Left lung (tissue), 10 donors: ENCODE data around the gene KRTAP10-7. TPM values are rescaled to one million over a fixed set of nuclear protein-coding genes. Genes with fewer than 3 reads are reported as not detected.
"Not testable (repeated sequence)": the region's sequence is repeated elsewhere in the genome, so short reads cannot be mapped to it uniquely, and the experiment has no call there.

ENCODE experiments used
- ATAC-seq: fragments of 200-7000 bp; cut with Tn5 transposase; one replicate; pipeline ENCODE4 v1.9.1; 2020; ENCODE audit warnings: moderate library complexity
- DNase-seq, 4 donors: peaks; one replicate each; pipeline ENCODE4 v3.0.0-alpha.2; 2013 to 2020
- H3K27ac ChIP-seq, 2 donors: fragments of 200-600 bp; sonication (generic) in 1 of 2; one replicate each; pipeline versions ENCODE4 v1.5.0 to v1.8.0; 2020 to 2021
- H3K27me3 ChIP-seq, 2 donors: fragments of 200-600 bp; sonication (generic) in 1 of 2; one replicate each; pipeline versions ENCODE4 v1.5.0 to v1.8.0; 2020 to 2021
- H3K36me3 ChIP-seq, 2 donors: fragments of 200-600 bp; sonication (generic) in 1 of 2; one replicate each; pipeline versions ENCODE4 v1.5.0 to v1.8.0; 2020 to 2021
- H3K4me1 ChIP-seq, 2 donors: fragments of 200-600 bp; one replicate each; pipeline ENCODE4 v1.8.0; 2021
- H3K4me3 ChIP-seq, 2 donors: fragments of 200-600 bp; sonication (generic) in 1 of 2; one replicate each; pipeline versions ENCODE4 v1.5.0 to v1.8.0; 2020 to 2021; ENCODE audit warnings: mild to moderate bottlenecking in 1 of 2
- H3K9me3 ChIP-seq, 2 donors: fragments of 200-600 bp; sonication (generic) in 1 of 2; one replicate each; pipeline versions ENCODE4 v1.5.0 to v1.8.0; 2020 to 2021
- intact Hi-C, 2 donors: fragments of 100-400 bp; cut with DNase I; formaldehyde crosslinking; loops; one replicate each; pipeline versions ENCODE4 v1.11.2 to v1.14.2; 2022
- polyA plus RNA-seq, 6 donors: library from polyadenylated mRNA; unstranded; fragments of 120-200 nt; gene quantifications; one replicate each; pipeline ENCODE4 v1.2.1, GENCODE V29; 2013; ENCODE audit not compliant: insufficient read length in 6 of 6
- total RNA-seq, 2 donors: library from RNA; stranded (reverse); fragmentation: NEBNext Ultra II Directional; extraction: Animal tissue kit (Norgen Biotek cat#: 25700); gene quantifications; one replicate each; pipeline ENCODE4 v1.2.1, GENCODE V29; 2021
- TF ChIP-seq, protein P1 (sequence below), 2 donors: fragments of 200-600 bp; sonication (generic) in 1 of 2; IDR thresholded peaks; one replicate each; pipeline versions ENCODE4 v1.5.0 to v1.8.0; 2021; ENCODE audit warnings: antibody characterized with exemption in 2 of 2
- donor health status: DM: no; HTN: yes; CAD: no.
- donor health status: DM: no; HTN: no; CAD: no.

Gene KRTAP10-7
- total and polyA plus RNA-seq, 8 donors = not detected

DNA sequence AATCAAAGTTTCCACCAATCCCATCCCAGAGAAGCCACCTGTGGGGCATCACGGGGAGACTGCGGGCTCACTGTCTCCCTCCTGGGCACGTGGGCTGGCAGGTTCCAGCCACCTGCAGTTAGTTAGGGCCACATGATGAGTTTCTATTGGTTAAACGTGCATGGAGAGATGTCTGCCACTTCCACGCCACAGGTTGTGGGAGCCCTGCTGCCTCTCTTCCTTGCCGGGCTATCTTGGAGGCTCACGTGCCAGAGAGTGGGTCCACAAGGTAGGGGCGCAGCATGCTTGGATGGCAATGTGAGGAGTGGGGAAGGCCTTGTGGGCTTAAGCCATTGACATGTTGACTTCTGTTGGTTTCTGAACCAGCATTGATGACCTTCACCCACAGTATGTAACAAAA, 3.5 kb downstream of the KRTAP10-7 start:
- DNase-seq (no peak), ATAC-seq (no peak)
- intact Hi-C loops = no loop called here
- TF ChIP-seq, protein P1, sequence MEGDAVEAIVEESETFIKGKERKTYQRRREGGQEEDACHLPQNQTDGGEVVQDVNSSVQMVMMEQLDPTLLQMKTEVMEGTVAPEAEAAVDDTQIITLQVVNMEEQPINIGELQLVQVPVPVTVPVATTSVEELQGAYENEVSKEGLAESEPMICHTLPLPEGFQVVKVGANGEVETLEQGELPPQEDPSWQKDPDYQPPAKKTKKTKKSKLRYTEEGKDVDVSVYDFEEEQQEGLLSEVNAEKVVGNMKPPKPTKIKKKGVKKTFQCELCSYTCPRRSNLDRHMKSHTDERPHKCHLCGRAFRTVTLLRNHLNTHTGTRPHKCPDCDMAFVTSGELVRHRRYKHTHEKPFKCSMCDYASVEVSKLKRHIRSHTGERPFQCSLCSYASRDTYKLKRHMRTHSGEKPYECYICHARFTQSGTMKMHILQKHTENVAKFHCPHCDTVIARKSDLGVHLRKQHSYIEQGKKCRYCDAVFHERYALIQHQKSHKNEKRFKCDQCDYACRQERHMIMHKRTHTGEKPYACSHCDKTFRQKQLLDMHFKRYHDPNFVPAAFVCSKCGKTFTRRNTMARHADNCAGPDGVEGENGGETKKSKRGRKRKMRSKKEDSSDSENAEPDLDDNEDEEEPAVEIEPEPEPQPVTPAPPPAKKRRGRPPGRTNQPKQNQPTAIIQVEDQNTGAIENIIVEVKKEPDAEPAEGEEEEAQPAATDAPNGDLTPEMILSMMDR (IDR thresholded peaks at IDR 0.05) = no peak
- H3K4me3 ChIP-seq = no peak overlapping the region
- H3K27ac ChIP-seq = no peak overlapping the region
- peaks cover 0 to 2% of the 10 kb centered on the region in 2 donors for H3K9me3 ChIP-seq
- no peaks in the 10 kb centered on the region for H3K36me3 ChIP-seq
- H3K27me3 ChIP-seq = peaks cover 0 to 46% of the 10 kb centered on the region in 2 donors
- no peaks in the 10 kb centered on the region for H3K4me1 ChIP-seq

DNA sequence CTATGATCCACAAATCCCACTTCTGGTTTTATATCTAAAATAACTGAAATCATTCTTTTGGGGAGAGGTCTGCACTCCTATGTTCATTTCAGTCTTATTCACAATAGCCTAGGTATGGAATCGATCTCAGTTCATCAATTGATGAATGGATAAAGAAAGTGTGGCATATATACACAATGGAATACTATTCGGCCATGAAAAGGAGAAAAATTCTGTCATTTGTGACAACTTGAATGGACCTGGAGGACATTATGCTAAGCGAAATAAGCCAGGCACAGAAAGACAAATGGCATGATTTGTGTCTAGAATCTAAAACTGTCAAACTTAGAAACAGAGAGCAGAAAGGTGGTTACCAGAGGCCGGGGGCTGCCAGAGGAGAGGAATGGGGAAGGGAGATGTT, 6.1 kb downstream of the KRTAP10-7 start:
- Histone ChIP-seq H3K4me1 (no peaks in the 10 kb centered on the region), H3K36me3 (no peaks in the 10 kb centered on the region), H3K4me3 (no peak overlapping the region), H3K27ac (no peak overlapping the region), H3K27me3 (peaks cover 0 to 22% of the 10 kb centered on the region in 2 donors), H3K9me3 (peaks cover 0 to 23% of the 10 kb centered on the region in 2 donors)
- TF ChIP-seq, protein P1 (IDR thresholded peaks at IDR 0.05) = no peak
- ATAC-seq = no peak
- intact Hi-C loops = no loop called here
- no peak for DNase-seq

DNA sequence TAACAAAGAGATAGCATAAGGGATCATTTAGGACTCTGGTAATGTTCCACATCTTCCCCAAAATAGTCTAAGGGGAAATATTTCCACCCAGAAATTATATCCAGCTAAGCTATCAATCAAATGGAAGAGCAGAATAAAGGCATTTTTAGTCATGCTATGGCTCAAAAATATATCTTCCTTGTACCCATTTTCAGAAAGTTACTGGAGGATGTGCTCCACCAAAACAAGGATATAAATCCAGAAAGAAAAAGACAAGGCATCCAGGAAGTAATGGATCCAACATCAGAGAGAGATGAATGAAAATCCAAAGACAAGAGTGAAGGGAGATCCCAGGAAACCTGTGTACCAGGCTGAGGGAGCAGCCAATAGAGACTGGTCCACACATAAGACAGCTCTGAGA, 8.8 kb downstream of the KRTAP10-7 start:
- intact Hi-C loops = no loop called here
- no peaks in the 10 kb centered on the region for H3K4me1 ChIP-seq
- H3K27ac ChIP-seq = no peak overlapping the region
- TF ChIP-seq, protein P1 (IDR thresholded peaks at IDR 0.05) = no peak
- H3K27me3 ChIP-seq = peaks cover 0 to 15% of the 10 kb centered on the region in 2 donors
- ATAC-seq = no peak
- no peak for DNase-seq
- no peak overlapping the region for H3K4me3 ChIP-seq
- H3K36me3 ChIP-seq = no peaks in the 10 kb centered on the region
- H3K9me3 ChIP-seq = peaks cover 0 to 30% of the 10 kb centered on the region in 2 donors

DNA sequence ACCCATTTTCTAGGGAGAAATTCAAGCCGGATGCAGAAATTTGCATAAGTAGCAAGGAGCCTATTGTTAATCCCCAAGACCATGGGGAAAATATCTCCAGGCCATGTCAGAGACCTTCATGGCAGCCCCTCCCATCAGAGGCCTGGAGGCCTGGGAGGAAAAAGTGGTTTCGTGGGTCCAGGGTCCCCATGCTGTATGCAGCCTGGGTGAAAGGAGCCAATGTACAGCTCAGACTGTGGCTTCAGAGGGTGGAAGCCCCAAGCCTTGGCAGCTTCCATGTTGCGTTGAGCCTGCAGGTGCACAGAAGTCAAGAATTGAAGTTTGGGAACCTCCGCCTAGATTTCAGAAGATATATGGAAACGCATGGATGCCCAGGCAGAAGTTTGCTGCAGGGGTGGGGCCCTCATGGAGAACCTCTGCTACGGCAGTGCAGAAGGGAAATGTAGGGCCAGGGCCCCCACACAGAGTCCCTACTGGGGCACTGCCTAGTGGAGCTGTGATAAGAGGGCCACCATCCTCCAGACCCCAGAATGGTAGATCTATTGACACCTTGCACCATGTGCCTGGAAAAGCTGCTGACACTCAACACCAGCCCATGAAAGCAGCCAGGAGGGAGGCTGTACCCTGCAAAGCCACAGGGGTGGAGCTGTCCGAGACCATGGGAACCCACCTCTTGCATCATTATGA, 9.9 kb downstream of the KRTAP10-7 start:
- not testable (repeated sequence) for H3K4me3 ChIP-seq

DNA sequence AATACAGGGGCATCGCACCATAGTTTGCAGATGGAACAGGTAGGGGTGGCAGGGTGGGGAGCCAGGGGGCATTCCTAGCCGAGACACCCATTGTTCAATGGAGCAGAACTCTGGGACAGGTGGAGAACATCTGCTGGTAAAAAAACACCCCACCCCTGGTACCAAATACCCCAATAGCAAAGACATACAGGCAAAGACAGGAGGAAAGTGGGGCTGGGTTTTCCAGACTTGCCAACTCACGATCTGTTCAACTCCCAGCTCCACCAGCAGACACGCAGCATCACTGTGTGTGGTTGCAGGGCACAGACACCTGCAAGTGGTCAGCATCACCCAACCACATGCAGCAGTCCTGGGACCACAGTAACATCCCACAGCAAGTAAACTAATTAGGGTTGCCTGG, 11.2 kb downstream of the KRTAP10-7 start:
- peaks cover 0 to 29% of the 10 kb centered on the region in 2 donors for H3K9me3 ChIP-seq
- H3K36me3 ChIP-seq = no peaks in the 10 kb centered on the region
- DNase-seq = no peak
- no peak overlapping the region for H3K27ac ChIP-seq
- no peaks in the 10 kb centered on the region for H3K4me1 ChIP-seq
- TF ChIP-seq, protein P1 (IDR thresholded peaks at IDR 0.05) = no peak
- peaks cover 0 to 36% of the 10 kb centered on the region in 2 donors for H3K27me3 ChIP-seq
- no peak overlapping the region for H3K4me3 ChIP-seq
- no peak for ATAC-seq
- intact Hi-C loops = no loop called here

More for the DNA sequence above, 9.9 kb downstream of the KRTAP10-7 start:
- H3K27ac ChIP-seq, ATAC-seq, DNase-seq, H3K36me3 ChIP-seq, intact Hi-C loops, H3K4me1 ChIP-seq: not testable (repeated sequence)
- H3K27me3 ChIP-seq = peaks cover 0 to 26% of the 10 kb centered on the region in 2 donors
- H3K9me3 ChIP-seq = peaks cover 0 to 30% of the 10 kb centered on the region in 2 donors
